HEK293T (cell line): ENCODE data around the gene PEX11B.

Experiments used
- CTCF ChIA-PET: fragments of 350-600 bp; formaldehyde crosslinking; extraction: SDS; loops from one replicate; lab custom pipeline; 2021; ENCODE audit warnings: antibody characterized with exemption, inconsistent platforms; lab: Yijun Ruan, JAX
- POLR2A ChIA-PET: fragments of 350-600 bp; formaldehyde crosslinking; extraction: SDS; loops from one replicate; lab custom pipeline; 2020; ENCODE audit warnings: antibody characterized with exemption, inconsistent platforms; lab: Yijun Ruan, JAX
- DNase-seq: peaks from one replicate; pipeline ENCODE4 v3.0.0; 2012; ENCODE audit warnings: mixed read lengths; ENCODE audit errors: extremely low spot score
- ARNT ChIP-seq: fragments of 450-650 bp; IDR thresholded peaks from 2 replicates; pipeline ENCODE4 v1.6.1; 2017; ENCODE audit warnings: mild to moderate bottlenecking
- BHLHE40 ChIP-seq: fragments of 450-650 bp; IDR thresholded peaks from 2 replicates; pipeline ENCODE4 v1.6.1; 2016; ENCODE audit warnings: mild to moderate bottlenecking, moderate library complexity, borderline replicate concordance
- CTBP1 ChIP-seq: fragments of 450-650 bp; IDR thresholded peaks from 2 replicates; pipeline ENCODE4 v1.6.1; 2016; ENCODE audit warnings: borderline replicate concordance
- ELF4 ChIP-seq: fragments of 450-650 bp; IDR thresholded peaks from 2 replicates; pipeline ENCODE4 v1.6.1; 2017; ENCODE audit warnings: antibody characterized with exemption
- FOXA1 ChIP-seq: fragments of 450-650 bp; IDR thresholded peaks from 2 replicates; pipeline ENCODE4 v1.6.1; 2016; ENCODE audit warnings: mild to moderate bottlenecking
- FOXK2 ChIP-seq: fragments of 450-650 bp; IDR thresholded peaks from 2 replicates; pipeline ENCODE4 v1.6.1; 2016; ENCODE audit warnings: mild to moderate bottlenecking
- FOXM1 ChIP-seq: fragments of 450-650 bp; IDR thresholded peaks from 2 replicates; pipeline ENCODE4 v1.6.1; 2017; ENCODE audit warnings: mild to moderate bottlenecking, borderline replicate concordance
- HDGF ChIP-seq: fragments of 450-650 bp; IDR thresholded peaks from 2 replicates; pipeline ENCODE4 v1.6.1; 2017; ENCODE audit warnings: antibody characterized with exemption, borderline replicate concordance
- L3MBTL2 ChIP-seq: fragments of 450-650 bp; conservative IDR thresholded peaks from 2 replicates; pipeline ENCODE4 v1.6.1; 2016; ENCODE audit warnings: mild to moderate bottlenecking
- LEF1 ChIP-seq: fragments of 450-650 bp; IDR thresholded peaks from 2 replicates; pipeline ENCODE4 v1.6.1; 2017; ENCODE audit warnings: mild to moderate bottlenecking, borderline replicate concordance
- NFRKB ChIP-seq: fragments of 450-650 bp; IDR thresholded peaks from 2 replicates; pipeline ENCODE4 v1.6.1; 2016; ENCODE audit warnings: mild to moderate bottlenecking, moderate library complexity
- PKNOX1 ChIP-seq: fragments of 450-650 bp; IDR thresholded peaks from 2 replicates; pipeline ENCODE4 v1.6.1; 2016
- SP1 ChIP-seq: fragments of 450-650 bp; IDR thresholded peaks from 2 replicates; pipeline ENCODE4 v1.6.1; 2017
- SUZ12 ChIP-seq: fragments of 450-650 bp; IDR thresholded peaks from 2 replicates; pipeline ENCODE4 v1.6.1; 2016; ENCODE audit warnings: mild to moderate bottlenecking
- TARDBP ChIP-seq: fragments of 450-650 bp; IDR thresholded peaks from 2 replicates; pipeline ENCODE4 v1.6.1; 2016
- ZNF384 ChIP-seq: fragments of 450-650 bp; IDR thresholded peaks from 2 replicates; pipeline ENCODE4 v1.6.1; 2016

PEX11B gene

GRCh38 chr1:145892486-145893087, 25.9 kb downstream of the PEX11B start:
- DNase-seq, result no peak
- CTCF ChIA-PET, result interaction anchor here (0.8 to 3.5 kb wide), 23 partner anchors 10 to 144 kb away, joined by 3 to 50 read pairs (median 4); partner anchors contain the start of genes ANKRD34A, ITGA10, NUDT17 and PIAS3
- no peak for TF ChIP-seq FOXA1
- TF ChIP-seq TARDBP, result no peak
- no peak for TF ChIP-seq SUZ12
- no peak for TF ChIP-seq ZNF384
- no peak for TF ChIP-seq FOXK2
- no peak for TF ChIP-seq FOXM1
- TF ChIP-seq CTBP1, result no peak
- no peak for TF ChIP-seq L3MBTL2
- no peak for TF ChIP-seq ELF4
- TF ChIP-seq PKNOX1, result no peak
- no peak for TF ChIP-seq NFRKB
- POLR2A ChIA-PET, result interaction anchor here (1.0 to 2.9 kb wide), 12 partner anchors 13 to 159 kb away, joined by 3 to 25 read pairs (median 8); partner anchors contain the start of genes ANKRD34A, ITGA10, LIX1L and NUDT17

DNA sequence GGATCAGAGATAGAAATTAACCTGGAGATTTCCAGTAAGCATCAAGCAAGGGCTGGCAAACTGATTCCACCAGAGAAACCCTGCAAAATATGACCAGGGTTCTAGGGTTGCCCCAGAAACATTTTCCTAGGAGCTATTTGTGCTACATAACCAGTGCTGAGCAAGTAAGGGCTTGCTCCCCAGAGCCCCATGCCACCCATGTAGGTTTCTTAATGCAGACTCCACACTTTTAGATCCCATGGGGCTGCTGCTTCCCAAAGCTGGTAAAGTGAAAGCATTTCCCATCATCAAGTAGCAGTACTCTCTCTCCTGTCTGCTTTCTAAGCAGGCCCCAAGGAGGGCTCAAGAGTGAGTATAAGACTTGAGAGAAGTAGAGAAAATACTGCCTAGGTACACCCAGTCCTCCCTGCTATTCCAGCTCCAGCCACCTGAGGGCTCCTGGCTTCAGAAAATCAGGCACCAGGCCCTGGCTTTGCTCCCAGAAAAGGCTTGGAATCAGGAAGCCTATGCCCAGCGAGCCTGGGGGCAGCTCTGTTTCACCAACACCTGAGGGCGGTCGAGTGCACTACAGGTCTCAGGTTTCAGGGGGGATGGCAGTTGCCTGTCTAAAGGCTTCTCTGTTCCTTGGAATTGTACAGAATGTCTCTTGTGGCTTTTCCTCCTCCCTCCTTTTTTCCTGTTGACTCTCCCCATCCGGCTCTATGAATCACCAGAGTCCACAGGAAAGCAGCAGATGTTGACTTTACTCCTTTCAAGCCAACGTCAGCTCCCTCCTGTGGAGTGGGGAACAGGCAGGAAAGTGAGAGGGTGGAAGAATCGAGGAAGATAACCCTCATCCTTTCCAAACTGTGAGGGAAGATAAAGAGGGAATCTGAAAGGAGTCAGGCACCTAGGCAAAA, 26.7 kb downstream of the PEX11B start:
- peak; percentile 95 for DNase-seq
- ChIA-PET CTCF (interaction anchor here (0.7 to 3.5 kb wide), 30 partner anchors 9 to 145 kb away, joined by 3 to 50 read pairs (median 4); partner anchors contain the start of genes ANKRD34A, ITGA10, NUDT17 and PIAS3), POLR2A (interaction anchor here (0.6 to 2.9 kb wide), 18 partner anchors 13 to 160 kb away, joined by 3 to 25 read pairs (median 6); partner anchors contain the start of genes ANKRD34A, ITGA10, LIX1L and NUDT17)
- no peak for TF ChIP-seq LEF1
- TF ChIP-seq CTBP1, result no peak
- TF ChIP-seq HDGF, result no peak
- no peak for TF ChIP-seq ELF4
- no peak for TF ChIP-seq ZNF384
- no peak for TF ChIP-seq TARDBP
- no peak for TF ChIP-seq BHLHE40
- TF ChIP-seq FOXA1, result no peak
- no peak for TF ChIP-seq FOXK2
- TF ChIP-seq SUZ12, result no peak
- no peak for TF ChIP-seq SP1
- TF ChIP-seq FOXM1, result no peak

GRCh38 chr1:145891143-145891542, 27.4 kb downstream of the PEX11B start:
- no peak for DNase-seq
- TF ChIP-seq ZNF384 (no peak), ARNT (no peak), SP1 (no peak), TARDBP (no peak), PKNOX1 (no peak), HDGF (no peak), FOXA1 (no peak), LEF1 (no peak), BHLHE40 (no peak), SUZ12 (no peak), L3MBTL2 (no peak), NFRKB (no peak), CTBP1 (no peak), FOXM1 (no peak), ELF4 (no peak)
- CTCF ChIA-PET, result interaction anchor here (0.8 to 3.5 kb wide), 22 partner anchors 8 to 146 kb away, joined by 3 to 50 read pairs (median 5); partner anchors contain the start of genes ITGA10, NUDT17 and PIAS3
- POLR2A ChIA-PET, result interaction anchor here (0.9 to 2.9 kb wide), 10 partner anchors 12 to 145 kb away, joined by 3 to 25 read pairs (median 8); partner anchors contain the start of genes ANKRD34A, ITGA10, LIX1L and NUDT17

- no peak for DNase-seq
- TF ChIP-seq ELF4 (no peak), NFRKB (no peak), FOXK2 (no peak), BHLHE40 (no peak), SUZ12 (no peak), SP1 (no peak), PKNOX1 (no peak), TARDBP (no peak), HDGF (no peak)
- ChIA-PET POLR2A (no interaction called here), CTCF (no interaction called here)
Measured at GRCh38 chr1:145889722-145890121, 28.8 kb downstream of the PEX11B start.

DNA sequence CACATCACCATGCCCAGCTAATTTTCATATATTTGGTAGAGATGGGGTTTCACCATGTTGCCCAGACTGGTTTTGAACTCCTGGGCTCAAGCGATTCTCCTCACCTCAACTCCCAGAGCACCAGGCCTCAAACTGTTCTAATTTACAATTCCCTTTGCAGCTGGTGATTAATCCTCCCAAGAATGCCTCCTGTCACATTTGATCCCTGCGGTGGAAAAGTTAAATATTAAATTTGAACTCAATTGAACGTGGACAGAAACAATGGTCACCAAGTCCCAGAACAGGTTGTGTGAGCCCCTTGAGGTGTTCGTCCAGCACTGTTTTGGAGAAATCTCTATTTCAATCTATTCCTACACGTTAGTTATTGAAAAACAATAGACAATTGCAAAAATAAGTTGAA, 30.9 kb downstream of the PEX11B start:
- POLR2A ChIA-PET, result interaction anchor here (1.0 to 2.8 kb wide), 2 partner anchors 15 to 29 kb away, joined by 3 to 16 read pairs; partner anchors contain the start of gene PIAS3
- DNase-seq, result no peak
- CTCF ChIA-PET, result interaction anchor here (0.5 to 2.7 kb wide), 2 partner anchors 42 to 89 kb away, joined by 4 to 8 read pairs; partner anchors contain the start of gene NUDT17
- TF ChIP-seq ZNF384 (no peak), ARNT (no peak), L3MBTL2 (no peak), PKNOX1 (no peak), ELF4 (no peak), BHLHE40 (no peak), LEF1 (no peak), CTBP1 (no peak), NFRKB (no peak), HDGF (no peak), FOXM1 (no peak), TARDBP (no peak), FOXA1 (no peak), SUZ12 (no peak), SP1 (no peak)
